Measurements from ENCODE around the gene ZFHX3.
"Not testable (repeated sequence)": the region's sequence is repeated elsewhere in the genome, so short reads cannot be mapped to it uniquely, and the experiment has no call there.

The ZFHX3 gene, protein sequence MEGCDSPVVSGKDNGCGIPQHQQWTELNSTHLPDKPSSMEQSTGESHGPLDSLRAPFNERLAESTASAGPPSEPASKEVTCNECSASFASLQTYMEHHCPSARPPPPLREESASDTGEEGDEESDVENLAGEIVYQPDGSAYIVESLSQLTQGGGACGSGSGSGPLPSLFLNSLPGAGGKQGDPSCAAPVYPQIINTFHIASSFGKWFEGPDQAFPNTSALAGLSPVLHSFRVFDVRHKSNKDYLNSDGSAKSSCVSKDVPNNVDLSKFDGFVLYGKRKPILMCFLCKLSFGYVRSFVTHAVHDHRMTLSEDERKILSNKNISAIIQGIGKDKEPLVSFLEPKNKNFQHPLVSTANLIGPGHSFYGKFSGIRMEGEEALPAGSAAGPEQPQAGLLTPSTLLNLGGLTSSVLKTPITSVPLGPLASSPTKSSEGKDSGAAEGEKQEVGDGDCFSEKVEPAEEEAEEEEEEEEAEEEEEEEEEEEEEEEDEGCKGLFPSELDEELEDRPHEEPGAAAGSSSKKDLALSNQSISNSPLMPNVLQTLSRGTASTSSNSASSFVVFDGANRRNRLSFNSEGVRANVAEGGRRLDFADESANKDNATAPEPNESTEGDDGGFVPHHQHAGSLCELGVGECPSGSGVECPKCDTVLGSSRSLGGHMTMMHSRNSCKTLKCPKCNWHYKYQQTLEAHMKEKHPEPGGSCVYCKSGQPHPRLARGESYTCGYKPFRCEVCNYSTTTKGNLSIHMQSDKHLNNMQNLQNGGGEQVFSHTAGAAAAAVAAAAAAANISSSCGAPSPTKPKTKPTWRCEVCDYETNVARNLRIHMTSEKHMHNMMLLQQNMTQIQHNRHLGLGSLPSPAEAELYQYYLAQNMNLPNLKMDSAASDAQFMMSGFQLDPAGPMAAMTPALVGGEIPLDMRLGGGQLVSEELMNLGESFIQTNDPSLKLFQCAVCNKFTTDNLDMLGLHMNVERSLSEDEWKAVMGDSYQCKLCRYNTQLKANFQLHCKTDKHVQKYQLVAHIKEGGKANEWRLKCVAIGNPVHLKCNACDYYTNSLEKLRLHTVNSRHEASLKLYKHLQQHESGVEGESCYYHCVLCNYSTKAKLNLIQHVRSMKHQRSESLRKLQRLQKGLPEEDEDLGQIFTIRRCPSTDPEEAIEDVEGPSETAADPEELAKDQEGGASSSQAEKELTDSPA (N-terminal part only)

GRCh38 chr16:73047536-73048291 lies at the start of gene ZFHX3:
Gene ZFHX3, minus strand, starts transcription at chr16:73048128. Its CDS starts 87,983 bp downstream, at chr16:72960145.
- peak; percentile 16 for DNase-seq

DNA sequence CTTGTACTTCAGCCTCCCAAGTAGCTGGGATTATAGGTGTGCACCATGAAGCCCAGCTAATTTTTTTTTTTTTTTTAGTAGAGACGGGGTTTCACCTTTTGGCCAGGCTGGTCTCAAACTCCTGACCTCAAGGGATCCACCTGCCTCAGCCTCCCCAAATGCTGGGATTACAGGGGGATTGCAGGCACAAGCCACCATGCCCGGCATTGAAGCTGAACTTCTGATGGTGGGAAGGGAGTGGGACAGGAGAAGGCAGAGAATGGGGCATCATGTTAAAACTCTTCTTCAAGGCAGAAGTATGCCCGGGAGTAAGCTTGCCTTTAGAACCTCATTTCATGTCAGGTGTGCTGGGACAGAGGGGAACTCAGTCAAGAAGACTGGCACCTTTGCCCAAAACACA lies 48.6 kb upstream of the ZFHX3 start:
- no peak for DNase-seq

GRCh38 chr16:73095885-73096421 lies 48.0 kb upstream of the ZFHX3 start:
- DNase-seq = no peak

DNA sequence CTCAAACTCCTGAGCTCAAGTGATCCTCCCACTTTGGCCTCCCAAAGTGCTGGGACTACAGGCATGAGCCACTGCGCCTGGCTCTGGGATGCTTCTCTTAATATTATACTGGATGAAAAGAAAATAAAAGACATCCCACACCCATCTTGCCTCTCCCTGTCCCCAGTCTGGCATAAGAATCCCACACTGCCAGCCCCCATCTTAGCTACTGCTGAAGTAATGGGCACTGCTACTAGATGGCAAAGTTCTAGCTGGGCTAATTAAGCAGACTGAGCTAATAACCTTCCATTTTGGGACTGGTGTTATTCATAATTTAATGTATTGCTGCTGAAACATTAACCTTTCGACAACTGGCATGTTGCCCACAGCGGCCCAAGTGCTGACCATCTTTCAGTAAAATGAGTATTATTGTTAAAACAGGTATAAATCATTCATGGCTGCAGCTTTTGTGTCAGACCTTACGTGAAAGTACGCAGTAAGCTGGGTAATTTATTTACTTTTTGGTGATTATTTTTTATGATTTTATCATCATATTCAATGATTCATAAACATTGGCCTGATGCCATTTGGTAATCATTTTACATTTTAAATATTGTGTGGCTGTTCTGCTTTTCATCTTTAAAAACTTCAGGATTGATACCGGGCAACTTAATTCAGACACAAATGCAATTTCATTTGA lies 47.4 kb upstream of the ZFHX3 start:
- no peak for DNase-seq

GRCh38 chr16:73094371-73094770 lies 46.4 kb upstream of the ZFHX3 start:
- DNase-seq = no peak

GRCh38 chr16:73093146-73094144 lies 45.5 kb upstream of the ZFHX3 start:
- DNase-seq = no peak

- DNase-seq = no peak
These were observed 44.4 kb upstream of the ZFHX3 start for GRCh38 chr16:73092236-73092781.

GRCh38 chr16:73091174-73091573 lies 43.2 kb upstream of the ZFHX3 start:
- DNase-seq = no peak

GRCh38 chr16:73089420-73089819 lies 41.5 kb upstream of the ZFHX3 start:
- no peak for DNase-seq

GRCh38 chr16:73086108-73086507 lies 38.2 kb upstream of the ZFHX3 start:
- DNase-seq = no peak

DNA sequence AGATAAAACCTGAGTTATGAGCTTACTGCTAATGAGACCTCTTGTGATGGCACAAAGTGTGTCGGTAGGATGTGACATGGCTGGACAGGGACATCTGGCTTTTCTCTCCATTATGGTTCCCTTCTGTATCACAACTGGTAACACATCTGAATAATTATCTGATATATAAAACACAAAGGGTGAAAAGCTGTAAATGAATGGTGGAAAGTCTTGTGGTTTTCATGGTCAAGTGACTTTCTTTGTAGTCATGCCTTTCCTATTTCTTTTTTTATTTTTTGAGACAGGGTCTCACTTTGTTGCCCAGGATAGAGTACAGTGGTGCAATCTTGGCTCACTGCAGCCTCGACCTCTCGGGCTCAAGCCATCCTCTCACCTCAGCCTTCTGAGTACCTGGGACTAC lies 35.3 kb upstream of the ZFHX3 start:
- DNase-seq = no peak

DNA sequence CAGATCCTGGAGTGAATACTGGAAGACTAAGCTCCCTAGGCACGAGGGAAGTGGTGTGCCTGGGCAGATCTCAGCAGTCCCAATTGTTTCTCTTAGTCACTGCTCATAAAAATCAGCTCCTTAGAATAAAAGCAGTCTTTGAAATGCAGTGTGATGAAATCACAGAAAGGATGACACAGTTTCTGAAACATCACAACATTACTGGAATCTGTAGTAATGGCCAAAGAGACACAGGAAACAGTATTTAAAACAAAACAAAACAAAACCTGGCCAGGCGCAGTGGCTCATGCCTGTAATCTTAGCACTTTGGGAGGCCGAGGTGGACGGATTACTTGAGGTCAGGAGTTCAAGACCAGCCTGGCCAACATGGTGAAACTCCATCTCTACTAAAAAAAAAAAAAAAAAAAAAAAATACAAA lies 34.7 kb upstream of the ZFHX3 start:
- peak; percentile 19 for DNase-seq

- no peak for DNase-seq
These were observed 33.0 kb upstream of the ZFHX3 start for GRCh38 chr16:73080931-73081330.

DNA sequence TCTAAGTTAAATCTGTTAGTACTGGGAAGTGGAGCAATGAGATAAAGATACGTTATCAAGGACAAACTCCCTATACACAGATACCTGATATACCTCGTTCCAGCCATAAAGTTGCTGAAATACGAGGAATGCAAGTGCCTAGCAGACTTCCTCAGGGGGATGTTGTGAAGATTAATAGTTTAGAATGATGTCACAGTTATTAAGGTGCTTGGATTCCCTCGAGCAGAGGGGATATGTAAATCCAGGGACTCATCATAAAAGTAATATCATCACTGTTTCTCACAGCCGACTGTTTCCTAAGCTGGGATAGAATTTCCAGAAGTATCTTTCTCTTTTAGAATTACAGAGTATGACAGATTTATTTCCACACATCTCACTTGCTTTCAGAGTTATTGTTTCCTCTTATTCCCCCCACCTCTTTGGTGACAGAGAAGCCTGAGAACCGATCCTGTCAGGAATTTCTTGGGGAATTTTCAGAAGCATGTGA lies 28.4 kb upstream of the ZFHX3 start:
- no peak for DNase-seq

DNA sequence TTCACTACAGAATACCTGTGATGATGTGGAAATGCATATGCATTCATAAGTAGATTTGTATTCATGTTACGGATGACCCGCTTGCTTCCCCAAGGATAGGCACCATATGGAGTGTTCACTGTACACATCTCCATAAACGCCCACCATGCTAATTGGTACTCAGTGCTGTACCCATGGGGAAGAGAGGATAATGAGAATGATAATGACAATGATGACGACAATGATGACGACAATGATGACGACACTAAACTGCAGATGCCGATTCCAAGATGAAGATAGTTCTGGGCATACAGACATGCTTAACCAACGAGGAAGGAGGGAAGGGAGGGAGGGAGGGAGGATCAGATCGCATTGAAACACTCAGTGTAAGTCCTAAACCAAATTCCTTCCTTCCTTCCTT lies 26.5 kb upstream of the ZFHX3 start:
- no peak for DNase-seq

- not testable (repeated sequence) for DNase-seq
These were observed 24.1 kb upstream of the ZFHX3 start for GRCh38 chr16:73072051-73072450.

DNA sequence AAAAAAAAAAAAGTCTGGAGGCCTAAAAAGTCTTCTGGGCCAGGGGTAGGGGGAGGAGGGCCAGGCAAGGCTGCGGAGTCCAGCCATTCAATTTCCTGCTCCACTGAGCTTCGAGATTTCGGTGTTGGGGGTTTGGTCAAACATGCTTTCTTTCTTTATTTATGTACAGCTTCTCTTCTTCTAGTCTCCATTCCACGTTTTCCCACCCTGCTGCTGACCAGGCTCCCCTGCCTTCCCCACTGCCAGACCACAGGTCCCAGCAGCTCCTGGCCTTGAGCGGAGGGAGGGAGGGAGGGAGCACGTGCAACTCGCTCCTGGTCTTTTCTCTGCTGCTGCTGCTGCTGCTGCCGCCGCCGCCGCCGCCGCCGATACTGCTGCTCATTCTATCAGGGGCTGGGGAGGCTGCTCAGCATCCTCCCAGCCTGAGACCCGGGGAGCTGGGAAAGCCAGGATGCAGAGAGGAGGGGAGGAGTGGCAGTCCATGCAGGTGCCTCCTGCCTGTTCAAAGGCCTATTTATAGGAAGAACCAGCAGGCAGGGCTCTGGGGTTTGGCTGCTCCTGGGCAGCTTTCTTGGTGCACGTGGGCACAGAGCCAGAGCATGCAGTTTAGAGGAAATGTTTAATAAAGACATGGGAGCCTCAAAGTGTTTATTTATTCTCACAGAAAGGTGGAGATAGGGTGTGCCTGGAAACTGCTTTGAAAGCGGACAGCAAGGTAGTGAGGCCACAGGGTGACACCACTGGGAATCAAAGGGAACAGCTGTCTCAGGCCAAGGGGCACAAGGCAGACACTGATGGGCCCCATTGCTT lies 23.4 kb upstream of the ZFHX3 start:
- DNase-seq = no peak

GRCh38 chr16:73069581-73070262 lies 21.8 kb upstream of the ZFHX3 start:
- no peak for DNase-seq

Measured in T1000 (cell line).